ENCODE results near the gene DPH6.

The DPH6 gene

GRCh38 chr15:35546511-35547381 lies 781 bp upstream of the DPH6 start:
- Histone ChIP-seq H3K4me3 (peak overlapping the region; percentile 82), H3K4me2 (peak overlapping the region; percentile 83), H3K9me3 (no peaks in the 10 kb centered on the region), H3K27ac (peak overlapping the region; percentile 99), H3K9ac (peak overlapping the region; percentile 97), H3K27me3 (no peaks in the 10 kb centered on the region), H3K36me3 (no peaks in the 10 kb centered on the region), H3K4me1 (peaks cover 16% of the 10 kb centered on the region), H4K20me1 (no peaks in the 10 kb centered on the region)
- TF ChIP-seq Cebpa-rat (IDR thresholded peaks at IDR 0.05) = no peak

DNA sequence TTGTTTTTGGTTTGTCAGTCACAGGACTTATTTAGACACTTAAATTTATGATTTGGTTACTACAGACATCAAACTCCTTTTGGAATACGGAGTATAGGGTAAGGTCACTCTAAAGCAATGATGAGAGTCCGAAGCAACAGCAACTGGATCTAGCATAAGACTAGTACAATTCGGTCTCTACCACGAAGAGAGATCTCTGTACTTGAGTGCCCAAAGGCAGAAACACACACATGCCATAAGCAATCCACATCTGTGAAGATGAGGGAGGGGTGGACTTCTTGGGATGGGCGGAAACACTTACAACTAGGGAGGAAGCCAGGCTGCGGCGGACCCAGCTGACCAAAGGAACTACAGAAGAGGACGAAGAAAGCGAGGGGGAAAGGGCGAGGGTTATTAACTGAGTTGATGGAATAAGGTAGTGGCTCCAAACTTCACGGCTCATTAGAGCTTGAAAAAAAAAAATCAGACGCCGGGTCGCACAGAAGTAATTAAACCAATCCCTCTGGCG lies 595 bp downstream of the DPH6 start:
- peak overlapping the region; percentile 82 for H3K4me3 ChIP-seq
- H3K9me3 ChIP-seq = no peaks in the 10 kb centered on the region
- H3K36me3 ChIP-seq = no peaks in the 10 kb centered on the region
- peak overlapping the region; percentile 97 for H3K9ac ChIP-seq
- no peaks in the 10 kb centered on the region for H3K27me3 ChIP-seq
- peaks cover 16% of the 10 kb centered on the region for H3K4me1 ChIP-seq
- no peaks in the 10 kb centered on the region for H4K20me1 ChIP-seq
- TF ChIP-seq Cebpa-rat (IDR thresholded peaks at IDR 0.05) = no peak
- H3K27ac ChIP-seq = peak overlapping the region; percentile 99
- H3K4me2 ChIP-seq = peak overlapping the region; percentile 83

GRCh38 chr15:35540885-35541284 lies 5.1 kb downstream of the DPH6 start:
- H3K4me3 ChIP-seq = no peak overlapping the region
- no peak overlapping the region for H3K27ac ChIP-seq
- H3K9ac ChIP-seq = no peak overlapping the region
- H4K20me1 ChIP-seq = no peaks in the 10 kb centered on the region
- H3K4me1 ChIP-seq = peaks cover 9% of the 10 kb centered on the region; the same call in 1 of the 2 replicates
- no peaks in the 10 kb centered on the region for H3K27me3 ChIP-seq
- H3K4me2 ChIP-seq = no peak overlapping the region
- H3K9me3 ChIP-seq = no peaks in the 10 kb centered on the region
- no peak for TF ChIP-seq Cebpa-rat (IDR thresholded peaks at IDR 0.05)
- no peaks in the 10 kb centered on the region for H3K36me3 ChIP-seq

- H3K27me3 ChIP-seq = no peaks in the 10 kb centered on the region
- H3K9ac ChIP-seq = no peak overlapping the region
- H4K20me1 ChIP-seq = no peaks in the 10 kb centered on the region
- no peak overlapping the region for H3K4me2 ChIP-seq
- H3K4me1 ChIP-seq = peaks cover 5% of the 10 kb centered on the region; the same call in 1 of the 2 replicates
- no peaks in the 10 kb centered on the region for H3K36me3 ChIP-seq
- H3K9me3 ChIP-seq = no peaks in the 10 kb centered on the region
- no peak overlapping the region for H3K4me3 ChIP-seq
- H3K27ac ChIP-seq = no peak overlapping the region
- no peak for TF ChIP-seq Cebpa-rat (IDR thresholded peaks at IDR 0.05)
These were observed 5.9 kb downstream of the DPH6 start for GRCh38 chr15:35540021-35540420.

GRCh38 chr15:35535365-35535916 lies 10.5 kb downstream of the DPH6 start:
- no peaks in the 10 kb centered on the region for H3K27me3 ChIP-seq
- H3K4me3 ChIP-seq = no peak overlapping the region
- H3K4me1 ChIP-seq = no peaks in the 10 kb centered on the region
- no peaks in the 10 kb centered on the region for H4K20me1 ChIP-seq
- H3K4me2 ChIP-seq = no peak overlapping the region
- H3K27ac ChIP-seq = no peak overlapping the region
- no peak for TF ChIP-seq Cebpa-rat (IDR thresholded peaks at IDR 0.05)
- H3K9me3 ChIP-seq = no peaks in the 10 kb centered on the region
- no peak overlapping the region for H3K9ac ChIP-seq
- H3K36me3 ChIP-seq = 0 out of 2 replicates have a peak, but pooled peaks cover 7% of the 10 kb centered on the region

GRCh38 chr15:35533130-35534110 lies 12.5 kb downstream of the DPH6 start:
- TF ChIP-seq Cebpa-rat (IDR thresholded peaks at IDR 0.05) = no peak
- peaks cover 9% of the 10 kb centered on the region for H3K9me3 ChIP-seq
- H3K4me3 ChIP-seq = no peak overlapping the region
- no peak overlapping the region for H3K4me2 ChIP-seq
- no peak overlapping the region for H3K9ac ChIP-seq
- no peak overlapping the region for H3K27ac ChIP-seq
- peaks cover 13% of the 10 kb centered on the region; the same call in 1 of the 2 replicates for H3K36me3 ChIP-seq
- H3K4me1 ChIP-seq = no peaks in the 10 kb centered on the region
- H3K27me3 ChIP-seq = no peaks in the 10 kb centered on the region
- H4K20me1 ChIP-seq = no peaks in the 10 kb centered on the region

- Histone ChIP-seq H3K9ac (no peak overlapping the region), H4K20me1 (no peaks in the 10 kb centered on the region), H3K27me3 (no peaks in the 10 kb centered on the region), H3K4me1 (no peaks in the 10 kb centered on the region), H3K4me3 (no peak overlapping the region), H3K4me2 (no peak overlapping the region), H3K36me3 (peaks cover 13% of the 10 kb centered on the region; the same call in 1 of the 2 replicates), H3K27ac (no peak overlapping the region), H3K9me3 (peaks cover 9% of the 10 kb centered on the region)
- TF ChIP-seq Cebpa-rat (IDR thresholded peaks at IDR 0.05) = no peak
These were observed 15.3 kb downstream of the DPH6 start for GRCh38 chr15:35530698-35531097.

DNA sequence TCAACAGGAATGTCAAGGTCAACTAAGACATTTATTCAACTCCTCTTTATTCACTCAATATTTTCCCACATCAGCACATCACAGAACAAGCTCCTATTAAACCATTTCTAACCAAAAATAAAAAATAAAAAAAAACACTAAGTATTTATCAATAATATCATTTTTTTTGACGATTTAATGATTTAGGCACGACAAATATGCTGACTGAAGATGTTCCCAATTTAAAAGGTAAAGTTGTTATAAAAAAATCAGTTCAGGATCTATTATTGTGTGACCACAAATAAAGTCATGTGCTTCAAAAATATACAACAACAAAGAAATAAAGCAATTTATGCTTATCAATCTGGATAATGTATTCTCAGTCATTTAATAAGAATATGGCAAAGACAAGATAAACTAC lies 16.2 kb downstream of the DPH6 start:
- Histone ChIP-seq H3K9ac (no peak overlapping the region), H3K4me2 (no peak overlapping the region), H3K4me3 (no peak overlapping the region), H3K27me3 (no peaks in the 10 kb centered on the region), H3K27ac (no peak overlapping the region), H3K4me1 (no peaks in the 10 kb centered on the region), H4K20me1 (no peaks in the 10 kb centered on the region), H3K36me3 (peaks cover 13% of the 10 kb centered on the region; the same call in 1 of the 2 replicates), H3K9me3 (peaks cover 9% of the 10 kb centered on the region)
- no peak for TF ChIP-seq Cebpa-rat (IDR thresholded peaks at IDR 0.05)

DNA sequence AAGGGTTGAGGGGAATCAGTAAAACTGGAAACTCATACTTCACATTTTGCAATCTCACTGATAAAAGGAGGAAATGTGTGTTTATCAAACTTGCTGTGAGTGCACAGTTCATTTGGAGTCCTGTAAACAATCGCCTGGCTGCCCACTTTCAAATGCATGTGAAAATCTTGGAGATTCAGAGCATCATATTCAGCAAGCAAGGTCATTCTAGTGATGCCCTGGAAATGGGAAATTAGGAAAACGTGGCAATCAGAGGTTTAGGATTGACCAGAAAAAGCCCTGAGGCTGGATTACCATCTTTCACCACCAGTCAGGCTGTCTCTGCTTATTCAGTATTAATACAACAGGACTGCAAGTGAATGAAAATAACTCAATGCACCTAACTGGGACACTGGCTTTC lies 23.9 kb downstream of the DPH6 start:
- no peaks in the 10 kb centered on the region for H3K4me1 ChIP-seq
- no peak for TF ChIP-seq Cebpa-rat (IDR thresholded peaks at IDR 0.05)
- no peaks in the 10 kb centered on the region for H3K27me3 ChIP-seq
- no peaks in the 10 kb centered on the region for H3K9me3 ChIP-seq
- H3K9ac ChIP-seq = no peak overlapping the region
- no peak overlapping the region for H3K27ac ChIP-seq
- H3K36me3 ChIP-seq = no peaks in the 10 kb centered on the region
- H3K4me3 ChIP-seq = no peak overlapping the region
- no peak overlapping the region for H3K4me2 ChIP-seq
- no peaks in the 10 kb centered on the region for H4K20me1 ChIP-seq
